BJ (cell line): Measurements from ENCODE around the gene KDM4C. TPM values are rescaled to one million over a fixed set of nuclear protein-coding genes. Genes with fewer than 3 reads are reported as not detected.
"Not testable (repeated sequence)": the region's sequence is repeated elsewhere in the genome, so short reads cannot be mapped to it uniquely, and the experiment has no call there.

Experiments used
- CTCF ChIA-PET: fragments of 350-600 bp; formaldehyde crosslinking; extraction: SDS; loops from one replicate; lab custom pipeline; 2021; ENCODE audit warnings: antibody characterized with exemption, inconsistent platforms; lab: Yijun Ruan, JAX
- POLR2A ChIA-PET: fragments of 300-600 bp; sonication (Branson Sonifier 250); formaldehyde crosslinking; extraction: SDS; loops from one replicate; lab custom pipeline; 2021; ENCODE audit warnings: antibody characterized with exemption; lab: Charles Lee
- DNase-seq: peaks from one replicate; pipeline ENCODE4 v3.0.0-alpha.2; 2011; ENCODE audit warnings: low read depth
- H3K27me3 ChIP-seq: 2 replicates; pipeline ENCODE4 v1.6.0; 2011; ENCODE audit warnings: low read length; ENCODE audit not compliant: control insufficient read depth, insufficient read depth
- H3K36me3 ChIP-seq: 2 replicates; pipeline ENCODE4 v1.5.1; 2011; ENCODE audit warnings: low read length; ENCODE audit not compliant: control insufficient read depth, insufficient read depth
- H3K4me3 ChIP-seq: 2 replicates; pipeline ENCODE4 v1.5.1; 2011; ENCODE audit warnings: low read depth, mild to moderate bottlenecking, control low read depth, low read length
- CTCF ChIP-seq: IDR thresholded peaks from 2 replicates; pipeline ENCODE4 v1.5.1; 2011; ENCODE audit warnings: low read depth, mild to moderate bottlenecking, control low read depth, inconsistent platforms, low read length, moderate library complexity; ENCODE audit not compliant: insufficient read depth
- polyA minus RNA-seq: library from RNA; depleted of rRNA, polyadenylated mRNA; stranded (reverse); fragments of >200 nt; gene quantifications from 2 replicates; pipeline ENCODE4 v1.2.3, GENCODE V29; 2011; rRNA and poly(A)+ RNA removed
- polyA plus RNA-seq: library from polyadenylated mRNA; depleted of rRNA; stranded (reverse); fragments of >200 nt; gene quantifications from 2 replicates; pipeline ENCODE4 v1.2.3, GENCODE V29; 2011; rRNA removed

Gene KDM4C
- polyA plus RNA-seq (11.3 and 11.5 TPM in 2 replicates), polyA minus RNA-seq (34.1 and 37.3 TPM in 2 replicates)

GRCh38 chr9:6757456-6758247 is at the start of gene KDM4C:
Gene KDM4C (plus strand): TSS chr9:6757973. CDS start chr9:6792989, 35,016 bp downstream.
- peak; percentile 77 for DNase-seq
- POLR2A ChIA-PET = no interaction called here
- Histone ChIP-seq H3K27me3 (no peaks in the 10 kb centered on the region), H3K36me3 (no peaks in the 10 kb centered on the region), H3K4me3 (peak within 1 kb of the TSS; percentile 85)
- CTCF ChIA-PET = interaction anchor here (0.8 to 1.4 kb wide), 2 partner anchors 14 to 95 kb away, joined by 3 read pairs; no protein-coding TSS in a partner anchor
- no peak for TF ChIP-seq CTCF

GRCh38 chr9:6708732-6709131 is 49.0 kb upstream of the KDM4C start:
- POLR2A ChIA-PET = no interaction called here
- no peak for DNase-seq
- CTCF ChIA-PET = no interaction called here

GRCh38 chr9:6711403-6711802 is 46.4 kb upstream of the KDM4C start:
- Histone ChIP-seq H3K36me3 (no peaks in the 10 kb centered on the region), H3K27me3 (no peaks in the 10 kb centered on the region), H3K4me3 (no peak overlapping the region)
- ChIA-PET CTCF (no interaction called here), POLR2A (no interaction called here)
- DNase-seq = no peak
- no peak for TF ChIP-seq CTCF

More at GRCh38 chr9:6708732-6709131, 49.0 kb upstream of the KDM4C start:
- TF ChIP-seq CTCF = no peak
- H3K36me3 ChIP-seq = no peaks in the 10 kb centered on the region
- H3K4me3 ChIP-seq = no peak overlapping the region
- no peaks in the 10 kb centered on the region for H3K27me3 ChIP-seq

GRCh38 chr9:6712041-6712440 is 45.7 kb upstream of the KDM4C start:
- Histone ChIP-seq H3K27me3 (no peaks in the 10 kb centered on the region), H3K36me3 (no peaks in the 10 kb centered on the region), H3K4me3 (no peak overlapping the region)
- ChIA-PET CTCF (no interaction called here), POLR2A (no interaction called here)
- DNase-seq = no peak
- TF ChIP-seq CTCF = no peak

GRCh38 chr9:6714176-6714575 is 43.6 kb upstream of the KDM4C start:
- Histone ChIP-seq H3K36me3 (no peaks in the 10 kb centered on the region), H3K4me3 (no peak overlapping the region), H3K27me3 (no peaks in the 10 kb centered on the region)
- no peak for DNase-seq
- ChIA-PET CTCF (no interaction called here), POLR2A (no interaction called here)
- no peak for TF ChIP-seq CTCF

- H3K4me3 ChIP-seq, POLR2A ChIA-PET, CTCF ChIA-PET, DNase-seq, H3K36me3 ChIP-seq, H3K27me3 ChIP-seq: not testable (repeated sequence)
These were observed 42.5 kb upstream of the KDM4C start for GRCh38 chr9:6715153-6715754.
